ENCODE data around the gene TMEFF2. TPM values are rescaled to one million over a fixed set of nuclear protein-coding genes. Genes with fewer than 3 reads are reported as not detected.
"Not testable (repeated sequence)": the region's sequence is repeated elsewhere in the genome, so short reads cannot be mapped to it uniquely, and the experiment has no call there.

Gene TMEFF2
- total RNA-seq, 2 donors from 2014 or later: 0.09 TPM; not detected in 1

GRCh38 chr2:192137451-192137850 is 57.3 kb downstream of the TMEFF2 start:
- Histone ChIP-seq H3K9me3 (ENCODE audit: control insufficient read depth, low read length) (no peaks in the 10 kb centered on the region), H3K4me1 (ENCODE audit: control insufficient read depth, insufficient read depth, low read length) (peaks cover 3% of the 10 kb centered on the region), H3K27me3 (ENCODE audit: control insufficient read depth, insufficient read depth, low read length, poor library complexity, severe bottlenecking) (no peaks in the 10 kb centered on the region), H3K4me3 (ENCODE audit: low read length) (no peak overlapping the region), H3K9ac (ENCODE audit: extremely low read depth, low read length, poor library complexity, severe bottlenecking) (no peak overlapping the region), H3K27ac (ENCODE audit: low read depth, low read length) (no peak overlapping the region), H3K36me3 (ENCODE audit: control insufficient read depth, insufficient read depth, low read length) (no peaks in the 10 kb centered on the region)
- no peak for TF ChIP-seq CTCF (conservative IDR thresholded peaks at IDR 0.05)
- Mint-ChIP-seq H3K4me1 (peaks cover 27% of the 10 kb centered on the region), H3K4me3 (no peak overlapping the region), H3K9me3 (no peaks in the 10 kb centered on the region), H3K36me3 (ENCODE audit: low read depth) (no peaks in the 10 kb centered on the region), H3K27me3 (ENCODE audit: insufficient read depth) (no peaks in the 10 kb centered on the region), H3K27ac (no peak overlapping the region)
- DNase-seq: no peak
- WGBS, 2 experiments (ENCODE audit: insufficient coverage in 1 of 2, insufficient read length in 1 of 2): 71 to 88% methylated on average over 1 of the region's 1 CpG

DNA sequence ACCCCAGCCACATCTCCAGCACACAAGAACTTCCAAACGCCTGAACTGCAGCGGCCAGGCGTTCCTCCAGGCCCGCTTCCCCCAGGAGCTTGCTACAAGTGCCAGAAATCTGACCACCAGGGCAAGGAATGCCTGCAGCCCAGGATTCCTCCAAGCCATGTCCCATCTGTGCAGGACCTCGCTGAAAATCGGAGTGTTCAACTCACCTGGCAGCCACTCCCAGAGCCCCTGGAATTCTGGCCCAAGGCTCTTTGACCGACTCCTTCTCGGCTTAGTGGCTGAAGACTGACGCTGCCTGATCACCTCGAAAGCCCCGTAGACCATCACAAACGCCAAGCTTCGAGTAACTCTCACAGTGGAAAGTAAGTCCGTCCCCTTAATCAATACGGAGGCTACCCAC is 62.1 kb downstream of the TMEFF2 start:
- 89 to 93% methylated on average over 5 to 13 of the region's 15 CpGs for WGBS, 2 experiments (ENCODE audit: insufficient coverage in 1 of 2, insufficient read length in 1 of 2)
- DNase-seq: peak; percentile 52
- H3K27me3 Mint-ChIP-seq (ENCODE audit: insufficient read depth): not testable (repeated sequence)

GRCh38 chr2:192130312-192130711 is 64.4 kb downstream of the TMEFF2 start:
- WGBS, 2 experiments (ENCODE audit: insufficient coverage in 1 of 2, insufficient read length in 1 of 2): 81 to 100% methylated on average over 1 to 5 of the region's 5 CpGs
- not testable (repeated sequence) for H3K27me3 Mint-ChIP-seq (ENCODE audit: insufficient read depth); H3K4me1 ChIP-seq (ENCODE audit: control insufficient read depth, insufficient read depth, low read length); H3K36me3 Mint-ChIP-seq (ENCODE audit: low read depth); H3K9ac ChIP-seq (ENCODE audit: extremely low read depth, low read length, poor library complexity, severe bottlenecking); H3K36me3 ChIP-seq (ENCODE audit: control insufficient read depth, insufficient read depth, low read length); H3K9me3 ChIP-seq (ENCODE audit: control insufficient read depth, low read length); DNase-seq; H3K4me3 Mint-ChIP-seq; H3K27me3 ChIP-seq (ENCODE audit: control insufficient read depth, insufficient read depth, low read length, poor library complexity, severe bottlenecking); H3K27ac ChIP-seq (ENCODE audit: low read depth, low read length); H3K4me3 ChIP-seq (ENCODE audit: low read length); H3K9me3 Mint-ChIP-seq
- H3K27ac Mint-ChIP-seq: peak overlapping the region; percentile 85
- peaks cover 37% of the 10 kb centered on the region for H3K4me1 Mint-ChIP-seq

More for the DNA sequence above, 62.1 kb downstream of the TMEFF2 start:
- not testable (repeated sequence) for H3K4me3 Mint-ChIP-seq; H3K27ac ChIP-seq (ENCODE audit: low read depth, low read length); H3K36me3 Mint-ChIP-seq (ENCODE audit: low read depth); H3K27me3 ChIP-seq (ENCODE audit: control insufficient read depth, insufficient read depth, low read length, poor library complexity, severe bottlenecking); H3K36me3 ChIP-seq (ENCODE audit: control insufficient read depth, insufficient read depth, low read length); H3K9ac ChIP-seq (ENCODE audit: extremely low read depth, low read length, poor library complexity, severe bottlenecking); H3K4me1 ChIP-seq (ENCODE audit: control insufficient read depth, insufficient read depth, low read length); H3K9me3 ChIP-seq (ENCODE audit: control insufficient read depth, low read length); H3K4me3 ChIP-seq (ENCODE audit: low read length); H3K9me3 Mint-ChIP-seq
- peak overlapping the region; percentile 62 for H3K27ac Mint-ChIP-seq
- peaks cover 38% of the 10 kb centered on the region for H3K4me1 Mint-ChIP-seq

DNA sequence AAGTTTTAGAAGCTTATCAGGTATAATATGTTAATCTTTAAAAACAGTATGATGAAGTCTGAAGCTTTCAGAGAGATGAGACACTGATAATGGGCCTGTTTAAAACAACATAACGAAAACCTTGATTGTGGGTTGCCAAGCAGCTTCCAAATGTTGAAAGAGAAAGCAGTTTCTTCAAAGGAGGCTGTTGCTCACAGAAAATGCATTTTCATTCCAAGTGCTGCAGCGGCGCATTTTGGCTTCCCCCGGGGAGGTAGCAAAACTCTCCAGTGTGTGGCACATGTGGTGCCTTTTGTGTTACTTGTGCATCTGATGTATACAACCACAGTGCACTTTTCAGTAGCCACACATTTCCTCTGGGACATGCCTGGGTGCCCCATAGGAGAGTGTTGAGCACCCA is 66.1 kb downstream of the TMEFF2 start:
- H3K27me3 ChIP-seq (ENCODE audit: control insufficient read depth, insufficient read depth, low read length, poor library complexity, severe bottlenecking): no peaks in the 10 kb centered on the region
- peaks cover 3% of the 10 kb centered on the region for H3K4me1 ChIP-seq (ENCODE audit: control insufficient read depth, insufficient read depth, low read length)
- Mint-ChIP-seq H3K27ac (no peak overlapping the region), H3K27me3 (ENCODE audit: insufficient read depth) (no peaks in the 10 kb centered on the region), H3K4me3 (no peak overlapping the region), H3K9me3 (no peaks in the 10 kb centered on the region), H3K36me3 (ENCODE audit: low read depth) (no peaks in the 10 kb centered on the region), H3K4me1 (peaks cover 23% of the 10 kb centered on the region)
- no peak overlapping the region for H3K9ac ChIP-seq (ENCODE audit: extremely low read depth, low read length, poor library complexity, severe bottlenecking)
- H3K27ac ChIP-seq (ENCODE audit: low read depth, low read length): no peak overlapping the region
- H3K9me3 ChIP-seq (ENCODE audit: control insufficient read depth, low read length): no peaks in the 10 kb centered on the region
- no peaks in the 10 kb centered on the region for H3K36me3 ChIP-seq (ENCODE audit: control insufficient read depth, insufficient read depth, low read length)
- WGBS, 2 experiments (ENCODE audit: insufficient coverage in 1 of 2, insufficient read length in 1 of 2): 84 to 93% methylated on average over 4 of the region's 4 CpGs
- DNase-seq: no peak
- H3K4me3 ChIP-seq (ENCODE audit: low read length): no peak overlapping the region
- no peak for TF ChIP-seq CTCF (conservative IDR thresholded peaks at IDR 0.05)
